ENCODE measurements around the gene MTMR1.

MTMR1 gene

GRCh38 chrX:150773117-150773516 is 79.9 kb downstream of the MTMR1 start:
- H3K9me3 ChIP-seq: no peaks in the 10 kb centered on the region
- no peak for TF ChIP-seq CTCF (IDR thresholded peaks at IDR 0.05)
- H3K36me3 ChIP-seq: no peaks in the 10 kb centered on the region
- no peaks in the 10 kb centered on the region for H3K27me3 ChIP-seq
- H3K4me3 ChIP-seq (ENCODE audit: low read depth in 1 of 2, low read length in 1 of 2): no peak overlapping the region
- no peak overlapping the region for H3K27ac ChIP-seq
- peaks cover 0 to 2% of the 10 kb centered on the region in 2 experiments for H3K4me1 ChIP-seq (ENCODE audit: control insufficient read depth in 1 of 2, insufficient read depth in 1 of 2, low read depth in 1 of 2, low read length in 1 of 2)

- H3K27ac ChIP-seq: no peak overlapping the region
- no peaks in the 10 kb centered on the region for H3K36me3 ChIP-seq
- H3K27me3 ChIP-seq: no peaks in the 10 kb centered on the region
- no peaks in the 10 kb centered on the region for H3K4me1 ChIP-seq (ENCODE audit: control insufficient read depth in 1 of 2, insufficient read depth in 1 of 2, low read depth in 1 of 2, low read length in 1 of 2)
- no peaks in the 10 kb centered on the region for H3K9me3 ChIP-seq
- no peak overlapping the region for H3K4me3 ChIP-seq (ENCODE audit: low read depth in 1 of 2, low read length in 1 of 2)
- TF ChIP-seq CTCF (IDR thresholded peaks at IDR 0.05): no peak
Measured at GRCh38 chrX:150773634-150774033, 80.4 kb downstream of the MTMR1 start.

- H3K4me3 ChIP-seq (ENCODE audit: low read depth in 1 of 2, low read length in 1 of 2): no peak overlapping the region
- no peaks in the 10 kb centered on the region for H3K27me3 ChIP-seq
- no peak for TF ChIP-seq CTCF (IDR thresholded peaks at IDR 0.05)
- H3K4me1 ChIP-seq (ENCODE audit: control insufficient read depth in 1 of 2, insufficient read depth in 1 of 2, low read depth in 1 of 2, low read length in 1 of 2): no peaks in the 10 kb centered on the region
- H3K36me3 ChIP-seq: no peaks in the 10 kb centered on the region
- H3K27ac ChIP-seq: no peak overlapping the region
- no peaks in the 10 kb centered on the region for H3K9me3 ChIP-seq
Measured at GRCh38 chrX:150774798-150775568, 81.8 kb downstream of the MTMR1 start.

GRCh38 chrX:150775569-150776350 is 82.6 kb downstream of the MTMR1 start:
- no peak overlapping the region for H3K4me3 ChIP-seq (ENCODE audit: low read depth in 1 of 2, low read length in 1 of 2)
- no peak for TF ChIP-seq CTCF (IDR thresholded peaks at IDR 0.05)
- no peak overlapping the region for H3K27ac ChIP-seq
- no peaks in the 10 kb centered on the region for H3K27me3 ChIP-seq
- H3K9me3 ChIP-seq: no peaks in the 10 kb centered on the region
- H3K4me1 ChIP-seq (ENCODE audit: control insufficient read depth in 1 of 2, insufficient read depth in 1 of 2, low read depth in 1 of 2, low read length in 1 of 2): no peaks in the 10 kb centered on the region
- H3K36me3 ChIP-seq: no peaks in the 10 kb centered on the region

- Histone ChIP-seq H3K36me3 (no peaks in the 10 kb centered on the region), H3K9me3 (no peaks in the 10 kb centered on the region), H3K4me1 (ENCODE audit: control insufficient read depth in 1 of 2, insufficient read depth in 1 of 2, low read depth in 1 of 2, low read length in 1 of 2) (no peaks in the 10 kb centered on the region), H3K27me3 (no peaks in the 10 kb centered on the region), H3K27ac (no peak overlapping the region), H3K4me3 (ENCODE audit: low read depth in 1 of 2, low read length in 1 of 2) (no peak overlapping the region)
- no peak for TF ChIP-seq CTCF (IDR thresholded peaks at IDR 0.05)
Measured at GRCh38 chrX:150777328-150777992, 84.3 kb downstream of the MTMR1 start.
